HEK293 (cell line): Measurements from ENCODE around the gene FSTL5.

Source experiments
- ZBTB1 ChIP-seq: fragments of 450-650 bp; formaldehyde crosslinking; IDR thresholded peaks from 2 replicates; pipeline ENCODE4 v1.5.1; 2016; ENCODE audit warnings: missing biosample characterization, missing genetic modification characterization
- ZNF121 ChIP-seq: fragments of 450-650 bp; formaldehyde crosslinking; IDR thresholded peaks from 2 replicates; pipeline ENCODE4 v1.5.1; 2016; ENCODE audit warnings: missing biosample characterization, missing genetic modification characterization
- ZNF26 ChIP-seq: fragments of 450-650 bp; formaldehyde crosslinking; IDR thresholded peaks from 2 replicates; pipeline ENCODE4 v1.5.1; 2016; ENCODE audit warnings: missing biosample characterization, missing genetic modification characterization
- ZNF747 ChIP-seq: fragments of 450-650 bp; formaldehyde crosslinking; IDR thresholded peaks from 2 replicates; pipeline ENCODE4 v1.5.1; 2016; ENCODE audit warnings: missing biosample characterization, missing genetic modification characterization
- ZNF785 ChIP-seq: fragments of 450-650 bp; formaldehyde crosslinking; IDR thresholded peaks from 2 replicates; pipeline ENCODE4 v1.5.1; 2016; ENCODE audit warnings: missing biosample characterization, missing genetic modification characterization
- ZNF843 ChIP-seq: fragments of 450-650 bp; formaldehyde crosslinking; IDR thresholded peaks from 2 replicates; pipeline ENCODE4 v1.5.1; 2016; ENCODE audit warnings: missing biosample characterization, missing genetic modification characterization
- TF ChIP-seq, protein P1 (sequence below): fragments of 450-650 bp; formaldehyde crosslinking; IDR thresholded peaks from 2 replicates; pipeline ENCODE4 v1.5.1; 2016; ENCODE audit warnings: missing biosample characterization, missing genetic modification characterization
- TF ChIP-seq, protein P2 (sequence below): fragments of 450-650 bp; formaldehyde crosslinking; IDR thresholded peaks from 2 replicates; pipeline ENCODE4 v1.5.1; 2016; ENCODE audit warnings: missing biosample characterization, missing genetic modification characterization
- TF ChIP-seq, protein P3 (sequence below): sonication (generic); formaldehyde crosslinking; IDR thresholded peaks from 2 replicates; pipeline ENCODE4 v1.8.1; 2022; ENCODE audit warnings: mild to moderate bottlenecking, moderate library complexity, missing genetic modification reagents
- TF ChIP-seq, protein P4 (sequence below): fragments of 450-650 bp; formaldehyde crosslinking; IDR thresholded peaks from 2 replicates; pipeline ENCODE4 v1.5.1; 2016; ENCODE audit warnings: missing biosample characterization, missing genetic modification characterization

DNA sequence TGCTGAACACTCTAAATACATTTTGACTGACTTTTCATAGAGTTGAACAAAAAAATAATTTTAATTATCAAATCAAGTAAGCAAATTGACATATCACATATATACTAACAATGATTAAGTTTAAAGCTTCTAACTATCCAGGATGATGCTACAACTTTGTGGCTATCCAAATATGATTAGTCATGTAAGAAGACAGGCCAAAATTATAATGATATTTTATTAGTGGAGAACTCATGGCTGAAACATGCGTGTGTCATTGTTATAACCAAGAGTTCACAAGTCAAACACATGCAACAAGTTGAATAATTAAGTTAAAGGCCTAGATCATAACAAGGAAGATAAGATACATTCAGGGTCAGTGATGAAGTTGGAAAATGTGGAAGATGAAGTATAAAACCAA is 346.8 kb downstream of the FSTL5 start:
- TF ChIP-seq ZNF747 (tag by site-specific recombination): no peak
- TF ChIP-seq, protein P1, sequence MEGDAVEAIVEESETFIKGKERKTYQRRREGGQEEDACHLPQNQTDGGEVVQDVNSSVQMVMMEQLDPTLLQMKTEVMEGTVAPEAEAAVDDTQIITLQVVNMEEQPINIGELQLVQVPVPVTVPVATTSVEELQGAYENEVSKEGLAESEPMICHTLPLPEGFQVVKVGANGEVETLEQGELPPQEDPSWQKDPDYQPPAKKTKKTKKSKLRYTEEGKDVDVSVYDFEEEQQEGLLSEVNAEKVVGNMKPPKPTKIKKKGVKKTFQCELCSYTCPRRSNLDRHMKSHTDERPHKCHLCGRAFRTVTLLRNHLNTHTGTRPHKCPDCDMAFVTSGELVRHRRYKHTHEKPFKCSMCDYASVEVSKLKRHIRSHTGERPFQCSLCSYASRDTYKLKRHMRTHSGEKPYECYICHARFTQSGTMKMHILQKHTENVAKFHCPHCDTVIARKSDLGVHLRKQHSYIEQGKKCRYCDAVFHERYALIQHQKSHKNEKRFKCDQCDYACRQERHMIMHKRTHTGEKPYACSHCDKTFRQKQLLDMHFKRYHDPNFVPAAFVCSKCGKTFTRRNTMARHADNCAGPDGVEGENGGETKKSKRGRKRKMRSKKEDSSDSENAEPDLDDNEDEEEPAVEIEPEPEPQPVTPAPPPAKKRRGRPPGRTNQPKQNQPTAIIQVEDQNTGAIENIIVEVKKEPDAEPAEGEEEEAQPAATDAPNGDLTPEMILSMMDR: no peak
- TF ChIP-seq ZNF843 (tag by site-specific recombination): no peak
- TF ChIP-seq, protein P2, sequence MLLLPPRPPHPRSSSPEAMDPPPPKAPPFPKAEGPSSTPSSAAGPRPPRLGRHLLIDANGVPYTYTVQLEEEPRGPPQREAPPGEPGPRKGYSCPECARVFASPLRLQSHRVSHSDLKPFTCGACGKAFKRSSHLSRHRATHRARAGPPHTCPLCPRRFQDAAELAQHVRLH (tag by site-specific recombination): no peak
- TF ChIP-seq ZNF785: no peak
- TF ChIP-seq ZBTB1 (tag by site-specific recombination): no peak
- TF ChIP-seq, protein P3, sequence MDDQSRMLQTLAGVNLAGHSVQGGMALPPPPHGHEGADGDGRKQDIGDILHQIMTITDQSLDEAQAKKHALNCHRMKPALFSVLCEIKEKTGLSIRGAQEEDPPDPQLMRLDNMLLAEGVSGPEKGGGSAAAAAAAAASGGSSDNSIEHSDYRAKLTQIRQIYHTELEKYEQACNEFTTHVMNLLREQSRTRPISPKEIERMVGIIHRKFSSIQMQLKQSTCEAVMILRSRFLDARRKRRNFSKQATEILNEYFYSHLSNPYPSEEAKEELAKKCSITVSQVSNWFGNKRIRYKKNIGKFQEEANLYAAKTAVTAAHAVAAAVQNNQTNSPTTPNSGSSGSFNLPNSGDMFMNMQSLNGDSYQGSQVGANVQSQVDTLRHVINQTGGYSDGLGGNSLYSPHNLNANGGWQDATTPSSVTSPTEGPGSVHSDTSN: no peak
- TF ChIP-seq, protein P4, sequence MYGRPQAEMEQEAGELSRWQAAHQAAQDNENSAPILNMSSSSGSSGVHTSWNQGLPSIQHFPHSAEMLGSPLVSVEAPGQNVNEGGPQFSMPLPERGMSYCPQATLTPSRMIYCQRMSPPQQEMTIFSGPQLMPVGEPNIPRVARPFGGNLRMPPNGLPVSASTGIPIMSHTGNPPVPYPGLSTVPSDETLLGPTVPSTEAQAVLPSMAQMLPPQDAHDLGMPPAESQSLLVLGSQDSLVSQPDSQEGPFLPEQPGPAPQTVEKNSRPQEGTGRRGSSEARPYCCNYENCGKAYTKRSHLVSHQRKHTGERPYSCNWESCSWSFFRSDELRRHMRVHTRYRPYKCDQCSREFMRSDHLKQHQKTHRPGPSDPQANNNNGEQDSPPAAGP (tag by site-specific recombination): no peak
- no peak for TF ChIP-seq ZNF26
- no peak for TF ChIP-seq ZNF121 (tag by site-specific recombination)
